GM06990 (cell line): Measurements from ENCODE around the gene TEC.
"Not testable (repeated sequence)": the region's sequence is repeated elsewhere in the genome, so short reads cannot be mapped to it uniquely, and the experiment has no call there.

Experiments used
- DNase-seq: peaks from one replicate; pipeline ENCODE4 v3.0.0-alpha.2; 2011; ENCODE audit not compliant: insufficient read length; ENCODE audit errors: extremely low read depth
- H3K27me3 ChIP-seq: replicated peaks from 2 replicates; pipeline ENCODE4 v1.6.0; 2011; ENCODE audit warnings: low read length; ENCODE audit not compliant: control insufficient read depth, insufficient read depth
- H3K36me3 ChIP-seq: 2 replicates; pipeline ENCODE4 v1.5.1; 2011; ENCODE audit warnings: low read length; ENCODE audit not compliant: control insufficient read depth, insufficient read depth
- H3K4me3 ChIP-seq: replicated peaks from 2 replicates; pipeline ENCODE4 v1.5.1; 2011; ENCODE audit warnings: low read depth, mild to moderate bottlenecking, control low read depth, low read length
- CTCF ChIP-seq: IDR thresholded peaks from 2 replicates; pipeline ENCODE4 v1.5.1; 2011; ENCODE audit warnings: low read length, control low read depth, mild to moderate bottlenecking, inconsistent platforms; ENCODE audit not compliant: insufficient read depth, poor library complexity, severe bottlenecking

Gene TEC

GRCh38 chr4:48305508-48305907, 35.9 kb upstream of the TEC start:
- no peak overlapping the region for H3K4me3 ChIP-seq
- TF ChIP-seq CTCF: no peak
- no peak for DNase-seq
- H3K36me3 ChIP-seq: no peaks in the 10 kb centered on the region
- no peaks in the 10 kb centered on the region for H3K27me3 ChIP-seq

- no peak for DNase-seq
- TF ChIP-seq CTCF: no peak
- no peaks in the 10 kb centered on the region for H3K36me3 ChIP-seq
- H3K4me3 ChIP-seq: no peak overlapping the region
- no peaks in the 10 kb centered on the region for H3K27me3 ChIP-seq
Measured at GRCh38 chr4:48300004-48300403, 30.4 kb upstream of the TEC start.

GRCh38 chr4:48299560-48299959, 29.9 kb upstream of the TEC start:
- H3K27me3 ChIP-seq: no peaks in the 10 kb centered on the region
- no peaks in the 10 kb centered on the region for H3K36me3 ChIP-seq
- no peak overlapping the region for H3K4me3 ChIP-seq
- no peak for TF ChIP-seq CTCF
- no peak for DNase-seq

- no peak overlapping the region for H3K4me3 ChIP-seq
- no peak for TF ChIP-seq CTCF
- H3K27me3 ChIP-seq: no peaks in the 10 kb centered on the region
- no peaks in the 10 kb centered on the region for H3K36me3 ChIP-seq
- DNase-seq: no peak
Measured at GRCh38 chr4:48297256-48297846, 27.7 kb upstream of the TEC start.

- no peak for DNase-seq
- no peak for TF ChIP-seq CTCF
- no peak overlapping the region for H3K4me3 ChIP-seq
- no peaks in the 10 kb centered on the region for H3K36me3 ChIP-seq
- H3K27me3 ChIP-seq: no peaks in the 10 kb centered on the region
Measured at GRCh38 chr4:48296365-48296764, 26.7 kb upstream of the TEC start.

- Histone ChIP-seq H3K4me3 (no peak overlapping the region), H3K36me3 (no peaks in the 10 kb centered on the region), H3K27me3 (no peaks in the 10 kb centered on the region)
- no peak for DNase-seq
- TF ChIP-seq CTCF: no peak
Measured at GRCh38 chr4:48295116-48295515, 25.5 kb upstream of the TEC start.

GRCh38 chr4:48292218-48292790, 22.7 kb upstream of the TEC start:
- DNase-seq, H3K27me3 ChIP-seq, H3K4me3 ChIP-seq: not testable (repeated sequence)

More at GRCh38 chr4:48292218-48292790, 22.7 kb upstream of the TEC start:
- not testable (repeated sequence) for H3K36me3 ChIP-seq
